Measurements from ENCODE around the gene BARX2. TPM values are rescaled to one million over a fixed set of nuclear protein-coding genes. Genes with fewer than 3 reads are reported as not detected.

The BARX2 gene
- total and polyA plus RNA-seq, 2 donors (not counting 1 experiment from before 2014, with no cell fraction given) = not detected

- no peak overlapping the region for H3K4me3 ChIP-seq (ENCODE audit: control extremely low read depth in 1 of 5, extremely low read depth in 1 of 5, insufficient read depth in 1 of 5, low read depth in 2 of 5, low read length in 4 of 5)
- no peak overlapping the region for H3K27ac ChIP-seq (ENCODE audit: low read length in 2 of 2)
- no peak overlapping the region for H3K9ac ChIP-seq (ENCODE audit: low read length)
- no peak overlapping the region for H3K4me2 ChIP-seq (replicated peaks; ENCODE audit: low read depth, low read length, poor library complexity, severe bottlenecking)
- WGBS (ENCODE audit: insufficient coverage) = no CpG with 5 or more reads among the region's 2 CpGs
- DNase-seq = no peak
- CTCF ChIA-PET = no interaction called here
- intact Hi-C loops (cut with micrococcal nuclease) = no loop called here
- H3K27me3 ChIP-seq (replicated peaks in 1 of 4; ENCODE audit: control extremely low read depth in 1 of 4, control insufficient read depth in 3 of 4, insufficient read depth in 4 of 4, low read length in 3 of 4) = peaks cover 0 to 3% (median 0%) of the 10 kb centered on the region in 4 experiments
- no peaks in the 10 kb centered on the region for H3K79me2 ChIP-seq (ENCODE audit: control insufficient read depth, insufficient read depth, low read length)
- no peaks in the 10 kb centered on the region for H3K9me3 ChIP-seq (ENCODE audit: control extremely low read depth in 1 of 3, control insufficient read depth in 2 of 3, insufficient read depth in 1 of 3, low read length in 2 of 3)
- no peak for ATAC-seq (ENCODE audit: low read depth)
- no peak overlapping the region for H2AFZ ChIP-seq (ENCODE audit: insufficient read depth, low read depth, low read length, poor library complexity, severe bottlenecking)
- no peak for TF ChIP-seq EZH2 (IDR thresholded peaks at IDR 0.05; ENCODE audit: borderline replicate concordance, insufficient read depth, low read depth, low read length, poor library complexity, severe bottlenecking)
- no peak for TF ChIP-seq CTCF (IDR thresholded peaks at IDR 0.05)
- H3K4me1 ChIP-seq (ENCODE audit: control insufficient read depth in 2 of 2, insufficient read depth in 2 of 2, low read length in 2 of 2) = no peaks in the 10 kb centered on the region
- POLR2A ChIA-PET = no interaction called here
- Mint-ChIP-seq H3K9me3 (ENCODE audit: insufficient read depth) (no peaks in the 10 kb centered on the region), H3K4me1 (no peaks in the 10 kb centered on the region), H3K4me3 (no peak overlapping the region), H3K27ac (no peak overlapping the region), H3K27me3 (peaks cover 58% of the 10 kb centered on the region)
- H4K20me1 ChIP-seq (ENCODE audit: control insufficient read depth, insufficient read depth, low read length, poor library complexity, severe bottlenecking) = no peaks in the 10 kb centered on the region
- H3K36me3 ChIP-seq (replicated peaks in 1 of 2; ENCODE audit: control extremely low read depth in 1 of 2, control insufficient read depth in 1 of 2, extremely low read depth in 1 of 2, insufficient read depth in 2 of 2, low read length in 1 of 2) = no peaks in the 10 kb centered on the region
Measured at GRCh38 chr11:129385801-129386200, 10.2 kb downstream of the BARX2 start.

GRCh38 chr11:129386795-129387397 lies 11.2 kb downstream of the BARX2 start:
- Histone ChIP-seq H2AFZ (ENCODE audit: insufficient read depth, low read depth, low read length, poor library complexity, severe bottlenecking) (no peak overlapping the region), H3K27ac (ENCODE audit: low read length in 2 of 2) (no peak overlapping the region), H3K4me3 (ENCODE audit: control extremely low read depth in 1 of 5, extremely low read depth in 1 of 5, insufficient read depth in 1 of 5, low read depth in 2 of 5, low read length in 4 of 5) (no peak overlapping the region), H3K27me3 (replicated peaks in 1 of 4; ENCODE audit: control extremely low read depth in 1 of 4, control insufficient read depth in 3 of 4, insufficient read depth in 4 of 4, low read length in 3 of 4) (peaks cover 0 to 3% (median 0%) of the 10 kb centered on the region in 4 experiments), H3K9ac (ENCODE audit: low read length) (no peak overlapping the region), H3K4me1 (ENCODE audit: control insufficient read depth in 2 of 2, insufficient read depth in 2 of 2, low read length in 2 of 2) (no peaks in the 10 kb centered on the region), H3K36me3 (replicated peaks in 1 of 2; ENCODE audit: control extremely low read depth in 1 of 2, control insufficient read depth in 1 of 2, extremely low read depth in 1 of 2, insufficient read depth in 2 of 2, low read length in 1 of 2) (no peaks in the 10 kb centered on the region), H3K4me2 (replicated peaks; ENCODE audit: low read depth, low read length, poor library complexity, severe bottlenecking) (no peak overlapping the region), H3K9me3 (ENCODE audit: control extremely low read depth in 1 of 3, control insufficient read depth in 2 of 3, insufficient read depth in 1 of 3, low read length in 2 of 3) (no peaks in the 10 kb centered on the region), H3K79me2 (ENCODE audit: control insufficient read depth, insufficient read depth, low read length) (no peaks in the 10 kb centered on the region), H4K20me1 (ENCODE audit: control insufficient read depth, insufficient read depth, low read length, poor library complexity, severe bottlenecking) (no peaks in the 10 kb centered on the region)
- Mint-ChIP-seq H3K4me1 (no peaks in the 10 kb centered on the region), H3K27me3 (peaks cover 49% of the 10 kb centered on the region), H3K27ac (no peak overlapping the region), H3K9me3 (ENCODE audit: insufficient read depth) (no peaks in the 10 kb centered on the region), H3K4me3 (no peak overlapping the region)
- no peak for TF ChIP-seq CTCF (IDR thresholded peaks at IDR 0.05)
- ATAC-seq (ENCODE audit: low read depth) (no peak), DNase-seq (no peak)
- ChIA-PET CTCF (no interaction called here), POLR2A (no interaction called here)
- WGBS (ENCODE audit: insufficient coverage) = 56% methylated on average over 7 of the region's 11 CpGs
- intact Hi-C loops (cut with micrococcal nuclease) = no loop called here
